Measurements from ENCODE around the gene ARL4A.

ARL4A gene

DNA sequence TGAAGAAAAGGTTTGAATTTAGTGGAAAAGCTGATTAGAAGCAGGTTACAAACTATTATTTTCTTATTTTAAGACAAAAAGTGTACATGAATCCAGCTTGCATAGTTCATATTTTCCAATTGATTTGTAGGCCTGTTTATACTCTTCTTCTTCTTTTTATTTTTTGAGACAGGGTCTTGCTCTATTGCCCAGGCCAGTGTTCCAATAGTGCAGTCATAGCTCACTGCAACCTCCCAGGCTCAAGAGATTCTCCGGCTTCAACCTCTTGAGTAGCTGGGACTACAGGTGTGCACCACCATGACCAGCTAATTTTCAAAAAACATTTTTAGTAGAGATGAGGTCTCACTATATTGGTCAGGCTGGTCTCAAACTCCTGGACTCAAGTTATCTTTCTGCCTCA, 45.0 kb downstream of the ARL4A start:
- H3K9me3 ChIP-seq (ENCODE audit: control insufficient read depth, low read length): no peaks in the 10 kb centered on the region
- no peak overlapping the region for H3K4me3 ChIP-seq (ENCODE audit: insufficient read depth, low read depth, low read length, poor library complexity, severe bottlenecking)
- peaks cover 11% of the 10 kb centered on the region for H3K4me1 ChIP-seq (ENCODE audit: control insufficient read depth, insufficient read depth, low read length, poor library complexity, severe bottlenecking)
- H3K27me3 ChIP-seq (replicated peaks; ENCODE audit: control insufficient read depth, insufficient read depth, low read length, poor library complexity, severe bottlenecking): no peaks in the 10 kb centered on the region
- H3K27ac ChIP-seq (ENCODE audit: insufficient read depth, low read length, poor library complexity, severe bottlenecking): no peak overlapping the region
- DNase-seq: no peak
- H3K36me3 ChIP-seq (ENCODE audit: control insufficient read depth, insufficient read depth, low read length): no peaks in the 10 kb centered on the region

GRCh38 chr7:12735923-12736322, 48.5 kb downstream of the ARL4A start:
- no peaks in the 10 kb centered on the region for H3K9me3 ChIP-seq (ENCODE audit: control insufficient read depth, low read length)
- H3K4me3 ChIP-seq (ENCODE audit: insufficient read depth, low read depth, low read length, poor library complexity, severe bottlenecking): no peak overlapping the region
- H3K27ac ChIP-seq (ENCODE audit: insufficient read depth, low read length, poor library complexity, severe bottlenecking): no peak overlapping the region
- peaks cover 6% of the 10 kb centered on the region for H3K4me1 ChIP-seq (ENCODE audit: control insufficient read depth, insufficient read depth, low read length, poor library complexity, severe bottlenecking)
- H3K36me3 ChIP-seq (ENCODE audit: control insufficient read depth, insufficient read depth, low read length): no peaks in the 10 kb centered on the region
- no peaks in the 10 kb centered on the region for H3K27me3 ChIP-seq (replicated peaks; ENCODE audit: control insufficient read depth, insufficient read depth, low read length, poor library complexity, severe bottlenecking)
- DNase-seq: no peak

DNA sequence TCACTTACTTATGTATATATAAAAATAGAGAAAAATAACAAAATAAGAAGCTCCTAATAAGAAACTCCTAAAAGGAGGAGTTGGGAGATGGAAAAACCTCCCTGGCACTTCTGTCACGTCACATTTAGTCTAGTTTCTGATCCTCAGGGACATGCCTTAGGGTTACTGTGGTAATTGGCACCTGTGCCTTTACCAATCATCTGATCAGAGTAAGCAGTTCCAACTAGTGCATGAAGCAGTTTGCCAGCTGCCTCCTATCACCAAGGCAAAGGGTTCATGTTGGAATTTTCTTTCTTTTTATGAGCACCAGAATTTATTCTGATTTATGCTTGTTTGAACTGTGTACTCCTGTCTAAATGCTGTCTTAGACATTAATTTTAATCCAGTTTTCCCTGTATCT, 49.9 kb downstream of the ARL4A start:
- no peaks in the 10 kb centered on the region for H3K4me1 ChIP-seq (ENCODE audit: control insufficient read depth, insufficient read depth, low read length, poor library complexity, severe bottlenecking)
- H3K9me3 ChIP-seq (ENCODE audit: control insufficient read depth, low read length): no peaks in the 10 kb centered on the region
- no peaks in the 10 kb centered on the region for H3K36me3 ChIP-seq (ENCODE audit: control insufficient read depth, insufficient read depth, low read length)
- no peak overlapping the region for H3K4me3 ChIP-seq (ENCODE audit: insufficient read depth, low read depth, low read length, poor library complexity, severe bottlenecking)
- DNase-seq: no peak
- H3K27me3 ChIP-seq (replicated peaks; ENCODE audit: control insufficient read depth, insufficient read depth, low read length, poor library complexity, severe bottlenecking): no peaks in the 10 kb centered on the region
- no peak overlapping the region for H3K27ac ChIP-seq (ENCODE audit: insufficient read depth, low read length, poor library complexity, severe bottlenecking)

DNA sequence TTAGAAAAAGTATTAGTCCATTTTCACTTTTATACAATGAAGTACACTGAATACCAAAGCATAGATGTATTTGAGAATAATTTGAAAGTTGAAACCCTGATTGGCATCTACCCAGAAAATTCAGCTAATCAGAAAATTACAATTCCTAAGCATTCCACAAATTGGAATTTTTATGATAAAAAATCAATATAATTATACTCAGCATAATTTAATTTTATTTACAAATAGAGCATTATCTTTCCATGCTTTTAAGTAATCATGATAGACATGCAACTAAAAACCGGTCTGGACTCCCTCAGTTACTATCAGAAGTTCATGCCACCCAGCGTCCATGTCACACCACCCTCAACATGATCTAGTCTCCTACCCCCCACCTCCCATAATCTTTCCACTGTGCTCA, 50.4 kb downstream of the ARL4A start:
- Histone ChIP-seq H3K36me3 (ENCODE audit: control insufficient read depth, insufficient read depth, low read length) (no peaks in the 10 kb centered on the region), H3K4me3 (ENCODE audit: insufficient read depth, low read depth, low read length, poor library complexity, severe bottlenecking) (no peak overlapping the region), H3K4me1 (ENCODE audit: control insufficient read depth, insufficient read depth, low read length, poor library complexity, severe bottlenecking) (no peaks in the 10 kb centered on the region), H3K9me3 (ENCODE audit: control insufficient read depth, low read length) (no peaks in the 10 kb centered on the region), H3K27me3 (replicated peaks; ENCODE audit: control insufficient read depth, insufficient read depth, low read length, poor library complexity, severe bottlenecking) (no peaks in the 10 kb centered on the region), H3K27ac (ENCODE audit: insufficient read depth, low read length, poor library complexity, severe bottlenecking) (no peak overlapping the region)
- no peak for DNase-seq

DNA sequence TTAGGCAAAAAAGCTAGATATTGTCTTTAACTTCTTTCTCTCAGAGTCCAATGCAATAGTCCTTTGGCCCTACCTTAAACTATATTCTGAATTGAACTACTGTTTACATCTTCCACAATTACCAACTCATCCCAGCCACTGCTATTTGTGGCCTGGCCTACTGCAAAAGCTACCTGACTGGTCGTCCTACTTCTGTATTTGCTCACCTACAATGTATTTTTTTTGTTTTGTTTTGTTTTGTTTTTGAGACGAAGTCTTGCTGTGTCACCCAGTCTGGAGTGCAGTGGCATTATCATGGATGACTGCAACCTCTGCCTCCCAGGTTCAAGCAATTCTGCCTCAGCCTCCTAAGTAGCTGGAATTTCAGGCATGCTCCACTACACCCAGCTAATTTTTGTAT, 51.2 kb downstream of the ARL4A start:
- DNase-seq: no peak
- Histone ChIP-seq H3K9me3 (ENCODE audit: control insufficient read depth, low read length) (no peaks in the 10 kb centered on the region), H3K36me3 (ENCODE audit: control insufficient read depth, insufficient read depth, low read length) (no peaks in the 10 kb centered on the region), H3K4me1 (ENCODE audit: control insufficient read depth, insufficient read depth, low read length, poor library complexity, severe bottlenecking) (no peaks in the 10 kb centered on the region), H3K27me3 (replicated peaks; ENCODE audit: control insufficient read depth, insufficient read depth, low read length, poor library complexity, severe bottlenecking) (no peaks in the 10 kb centered on the region), H3K27ac (ENCODE audit: insufficient read depth, low read length, poor library complexity, severe bottlenecking) (no peak overlapping the region), H3K4me3 (ENCODE audit: insufficient read depth, low read depth, low read length, poor library complexity, severe bottlenecking) (no peak overlapping the region)
